Stimulated activated CD4-positive, alpha-beta T cell treated with anti-CD3 and anti-CD28 coated beads, Interleukin-12 subunit alpha, Interleukin-12 subunit beta, amount 100 ng/mL, for 4 hours (primary cell): ENCODE measurements around the gene SPNS1.
"Not testable (repeated sequence)": the region's sequence is repeated elsewhere in the genome, so short reads cannot be mapped to it uniquely, and the experiment has no call there.

Experiments
- DNase-seq: peaks from one replicate; pipeline ENCODE4 v3.0.0-alpha.2; 2020

SPNS1 gene

DNA sequence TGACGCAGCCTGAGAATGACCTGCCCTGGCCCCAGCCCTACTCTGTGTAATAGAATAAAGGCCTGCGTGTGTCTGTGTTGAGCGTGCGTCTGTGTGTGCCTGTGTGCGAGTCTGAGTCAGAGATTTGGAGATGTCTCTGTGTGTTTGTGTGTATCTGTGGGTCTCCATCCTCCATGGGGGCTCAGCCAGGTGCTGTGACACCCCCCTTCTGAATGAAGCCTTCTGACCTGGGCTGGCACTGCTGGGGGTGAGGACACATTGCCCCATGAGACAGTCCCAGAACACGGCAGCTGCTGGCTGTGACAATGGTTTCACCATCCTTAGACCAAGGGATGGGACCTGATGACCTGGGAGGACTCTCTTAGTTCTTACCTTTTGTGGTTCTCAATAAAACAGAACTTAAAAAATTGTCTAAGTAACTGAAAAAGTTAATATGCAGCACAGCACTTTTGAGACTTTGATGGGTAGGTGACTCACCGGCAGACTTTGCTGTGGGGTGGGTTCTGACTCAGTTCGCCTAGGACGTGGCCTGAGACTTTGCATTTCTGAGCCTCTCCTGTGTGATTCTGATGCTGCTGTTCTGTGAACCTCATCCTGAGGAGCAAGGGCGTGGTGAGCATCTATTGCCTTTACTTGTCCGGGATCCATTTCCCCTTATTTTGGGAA lies 15.9 kb downstream of the SPNS1 start:
- DNase-seq: peak; percentile 61

DNA sequence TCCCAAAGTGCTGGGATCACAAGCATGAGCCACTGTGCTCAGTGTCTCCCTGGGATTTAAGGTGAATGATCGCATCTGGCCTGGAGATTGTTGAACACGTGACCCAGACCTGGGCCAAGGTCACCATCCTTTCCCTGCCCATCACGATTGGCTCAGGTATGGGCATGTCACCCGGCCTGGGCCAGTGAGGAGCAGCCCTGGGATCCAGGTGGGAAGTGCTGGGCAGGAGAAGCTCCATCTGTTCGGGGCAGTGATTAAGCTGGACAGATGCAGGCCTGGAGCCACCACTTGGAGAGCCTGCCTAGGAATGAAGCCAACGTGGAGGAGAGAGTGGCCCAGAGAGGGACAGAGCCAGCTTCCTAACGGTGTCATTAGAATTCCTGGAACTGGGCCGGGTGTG lies 17.1 kb downstream of the SPNS1 start:
- DNase-seq: no peak

DNA sequence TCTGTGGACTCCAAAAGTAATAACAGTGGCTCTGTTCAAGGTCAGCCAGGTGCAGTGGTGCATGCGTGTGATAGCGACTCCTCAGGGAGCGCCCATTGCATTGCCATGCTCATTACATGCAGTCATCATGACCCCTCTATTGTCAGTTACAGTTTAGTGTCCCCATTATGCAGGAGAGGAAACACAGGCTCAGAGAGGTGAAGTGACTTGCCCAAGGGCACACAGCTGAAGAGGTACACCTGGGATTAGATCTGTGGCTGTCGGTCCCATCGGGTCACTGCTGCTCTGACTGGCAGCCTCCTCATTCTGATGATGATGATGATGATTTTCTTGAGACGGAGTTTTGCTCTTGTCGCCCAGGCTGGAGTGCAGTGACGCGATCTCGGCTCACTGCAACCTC lies 17.9 kb downstream of the SPNS1 start:
- DNase-seq: no peak

DNA sequence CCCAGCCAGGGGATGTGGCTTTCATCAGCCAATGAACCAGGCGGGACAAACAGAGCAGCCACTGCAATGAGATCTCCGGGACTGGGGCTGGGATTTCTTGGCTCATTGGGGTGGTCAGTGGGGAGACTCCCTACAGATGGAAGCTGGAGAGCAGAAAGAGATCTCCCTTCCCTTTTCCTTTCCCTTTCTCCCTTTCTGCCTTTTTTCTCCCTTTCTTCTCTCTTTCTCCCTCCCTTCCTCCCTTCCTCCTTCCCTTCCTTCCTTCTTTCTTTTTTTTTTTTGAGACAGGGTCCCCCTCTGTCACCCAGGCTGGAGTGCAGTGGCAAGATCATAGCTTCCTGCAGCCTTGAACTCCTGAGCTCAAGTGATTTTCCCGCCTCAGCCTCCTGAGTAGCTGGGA lies 24.3 kb downstream of the SPNS1 start:
- DNase-seq: no peak

DNA sequence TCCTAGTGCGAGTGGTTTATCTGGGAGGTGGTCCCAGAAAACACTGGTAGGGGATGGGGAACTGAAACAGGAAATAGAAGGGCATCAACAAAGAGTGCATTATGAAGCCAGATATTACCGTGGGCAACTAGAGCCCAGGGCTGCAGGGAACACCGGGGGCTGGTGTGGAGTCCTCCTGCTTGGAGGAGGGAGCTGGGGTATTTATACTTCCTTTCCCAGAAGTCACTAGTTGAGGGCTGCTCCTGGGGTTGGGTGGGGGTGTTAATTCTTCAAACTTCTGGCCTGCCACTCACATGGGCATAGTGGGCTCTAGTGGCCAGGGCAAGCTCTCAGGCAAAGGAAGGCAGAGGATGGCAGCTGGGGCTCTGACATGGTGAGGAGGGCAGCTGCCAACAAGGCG lies 25.0 kb downstream of the SPNS1 start:
- DNase-seq: no peak

DNA sequence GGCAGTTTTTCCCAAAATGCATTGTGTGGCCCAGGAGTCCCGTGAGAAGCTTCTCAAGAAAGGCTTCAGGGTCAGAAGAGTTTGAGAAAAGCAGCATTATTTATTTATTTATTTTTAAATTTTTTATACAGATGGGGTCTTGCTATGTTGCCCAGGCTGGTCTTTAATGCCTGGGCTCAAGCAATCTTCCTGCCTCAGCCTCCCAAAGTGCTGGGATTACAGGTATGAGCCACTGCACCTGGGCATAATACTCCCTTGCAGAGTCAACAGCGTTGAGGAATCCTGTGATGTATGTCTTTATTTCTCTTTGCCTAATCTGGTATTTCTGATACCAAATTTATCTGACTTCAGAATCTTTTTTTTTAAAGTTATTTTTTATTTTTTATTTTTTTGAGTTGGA lies 25.4 kb downstream of the SPNS1 start:
- DNase-seq: no peak

DNA sequence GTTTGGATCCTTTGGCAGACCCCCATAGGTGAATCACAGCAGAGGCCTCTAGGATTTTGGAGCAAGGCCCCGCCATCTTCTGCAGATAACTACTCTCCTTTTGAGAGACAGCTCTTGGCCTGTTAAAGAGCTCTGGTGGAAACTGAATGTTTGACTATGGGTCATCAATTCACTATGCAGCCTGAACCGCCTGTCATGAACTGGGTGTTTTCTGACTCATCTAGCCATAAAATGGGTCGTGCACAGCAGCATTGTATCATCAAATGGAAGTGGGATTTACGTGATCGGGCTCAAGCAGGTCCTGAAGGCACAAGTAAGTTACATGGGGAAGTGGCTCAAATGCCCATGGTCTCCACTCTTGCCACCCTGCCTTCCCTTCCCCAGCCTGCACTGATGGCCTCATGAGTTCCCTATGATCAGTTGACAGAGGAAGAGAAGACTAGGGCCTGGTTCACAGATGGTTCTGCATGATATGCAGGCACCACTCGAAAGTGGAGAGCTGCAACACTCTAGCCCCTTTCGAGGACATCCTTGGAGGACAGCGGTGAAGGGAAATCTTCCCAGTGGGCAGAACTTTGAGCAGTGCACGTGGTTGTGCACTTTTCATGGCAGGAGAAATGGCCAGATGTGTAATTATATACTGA lies 30.0 kb downstream of the SPNS1 start:
- DNase-seq: not testable (repeated sequence)

DNA sequence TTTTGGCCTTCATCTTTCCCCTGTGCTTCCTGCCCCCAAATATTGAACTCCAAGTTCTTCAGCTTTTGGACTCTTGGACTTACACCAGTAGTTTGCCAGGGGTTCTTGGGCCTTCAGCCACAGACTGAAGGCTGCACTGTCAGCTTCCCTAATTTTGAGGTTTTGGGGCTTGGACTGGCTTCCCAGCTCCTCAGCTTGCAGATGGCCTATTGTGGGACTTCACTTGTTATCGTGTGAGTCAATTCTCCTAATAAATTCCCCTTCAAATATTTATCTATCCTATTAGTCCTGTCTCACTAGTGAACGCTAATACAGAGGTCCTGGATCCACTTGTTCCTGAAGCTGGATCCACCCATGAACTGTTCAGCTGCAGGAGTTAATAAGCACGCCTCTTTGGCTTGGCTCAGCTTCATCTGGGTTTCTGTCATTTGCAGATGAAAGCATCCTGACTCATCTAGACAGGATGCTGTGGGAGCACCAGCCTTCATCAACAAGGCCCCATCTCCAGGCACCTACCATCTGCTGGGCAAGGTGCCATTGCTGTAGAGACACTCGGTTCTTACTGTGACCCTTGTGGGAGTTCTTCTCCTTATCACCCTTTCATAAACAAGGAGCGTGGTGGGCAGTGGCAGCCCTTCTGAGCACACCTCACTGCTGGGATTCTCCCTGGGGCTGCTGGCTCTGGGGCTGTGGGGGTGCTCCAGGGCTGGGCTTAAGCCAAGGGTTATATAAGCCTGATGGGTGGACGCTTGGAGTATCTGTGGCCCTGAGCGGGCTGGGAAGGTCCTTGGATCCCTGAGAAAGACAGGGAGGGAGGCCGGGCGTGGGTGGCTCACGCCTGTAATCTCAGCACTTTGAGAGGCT lies 33.4 kb downstream of the SPNS1 start:
- DNase-seq: peak; percentile 62

DNA sequence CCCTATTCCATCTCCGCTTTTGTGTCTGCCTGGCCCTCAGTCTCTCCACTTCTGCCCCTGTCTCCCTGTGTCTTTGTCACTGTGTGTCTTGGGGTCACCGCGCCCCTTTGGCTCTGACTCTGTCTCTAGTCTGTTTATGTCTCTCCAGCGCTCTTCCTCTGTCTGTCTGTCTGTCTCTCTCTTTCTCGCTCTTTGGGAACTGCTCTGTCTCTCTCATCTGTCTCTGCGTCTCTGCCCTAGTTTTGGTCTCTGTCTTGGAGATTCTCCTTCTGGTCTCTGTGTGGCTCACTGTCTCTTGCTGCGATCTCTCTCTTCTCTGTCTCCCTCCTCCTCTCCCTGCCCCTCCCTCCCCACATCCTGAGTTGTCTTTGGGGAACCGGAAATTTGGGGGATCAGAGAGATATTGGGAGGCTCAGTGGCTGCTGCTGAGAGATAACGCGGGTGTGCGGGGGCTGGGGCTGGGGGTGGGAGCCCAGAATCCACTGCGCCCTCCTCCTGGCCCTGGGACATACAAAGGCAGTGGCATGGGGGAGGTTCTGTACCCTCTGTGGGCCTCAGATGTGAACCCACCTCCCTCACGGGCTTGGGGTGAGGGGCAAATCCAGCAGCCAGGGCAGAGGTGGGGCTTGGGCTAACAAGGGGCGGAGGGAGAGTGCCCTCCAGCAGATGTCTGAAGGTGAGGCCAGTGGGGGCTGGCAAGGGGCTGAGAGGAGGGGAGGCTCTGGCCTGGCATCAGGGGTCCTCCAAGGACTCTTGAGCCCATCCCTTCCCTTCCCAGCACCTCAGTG lies 34.7 kb downstream of the SPNS1 start:
- peak; percentile 49 for DNase-seq

DNA sequence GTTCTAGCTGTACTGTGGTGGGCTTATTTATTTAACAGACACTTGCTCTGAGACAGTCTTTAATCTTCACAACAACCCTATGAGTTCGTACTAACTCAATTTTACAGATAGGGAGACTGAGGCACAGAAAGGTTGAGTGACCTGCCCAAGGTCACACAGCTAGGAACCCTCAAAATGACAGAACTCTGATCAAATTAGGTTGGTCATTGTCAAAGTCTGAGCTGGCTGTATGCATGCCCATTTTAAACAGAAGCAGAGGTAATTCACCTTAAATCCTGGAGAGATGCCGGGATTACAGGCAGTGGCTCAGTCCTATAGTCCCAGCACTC lies 35.2 kb downstream of the SPNS1 start:
- DNase-seq: no peak

DNA sequence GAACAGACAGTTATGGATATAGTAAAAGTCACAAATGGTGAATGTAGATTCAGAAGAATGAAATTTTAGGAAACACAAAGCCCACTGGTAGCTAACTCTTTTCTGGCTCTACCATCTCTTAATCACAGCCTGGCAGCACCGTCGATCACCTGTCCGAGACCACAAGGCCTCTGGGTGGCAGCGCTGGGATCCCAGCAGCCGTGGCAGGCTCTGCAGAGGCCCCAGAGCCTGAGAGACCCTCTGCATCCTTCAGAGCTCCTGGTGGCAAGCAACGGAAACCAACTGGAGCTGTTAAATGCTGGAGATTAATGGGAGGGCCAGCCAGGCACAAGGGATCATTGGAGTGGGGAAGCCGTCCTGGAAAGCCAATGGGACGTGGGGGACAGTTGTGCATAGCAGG lies 36.5 kb downstream of the SPNS1 start:
- no peak for DNase-seq

DNA sequence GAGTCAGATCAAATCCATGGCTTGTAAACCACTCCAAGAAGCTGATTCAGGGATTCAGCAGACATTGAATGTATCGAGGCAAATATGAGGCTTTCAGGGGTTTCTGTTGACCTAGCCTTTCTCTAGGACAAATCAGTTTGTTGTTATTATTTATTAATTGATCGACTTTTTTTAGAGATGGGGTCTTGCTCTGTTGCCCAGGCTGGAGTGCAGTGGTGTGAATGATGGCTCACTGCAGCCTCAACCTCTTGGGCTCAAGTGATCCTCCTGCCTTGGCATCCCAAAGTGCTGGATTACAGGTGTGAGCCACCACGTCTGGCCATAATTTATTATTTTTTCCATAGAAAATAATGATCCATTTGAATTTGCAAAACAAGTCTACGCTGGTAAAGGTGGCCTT lies 37.3 kb downstream of the SPNS1 start:
- no peak for DNase-seq

DNA sequence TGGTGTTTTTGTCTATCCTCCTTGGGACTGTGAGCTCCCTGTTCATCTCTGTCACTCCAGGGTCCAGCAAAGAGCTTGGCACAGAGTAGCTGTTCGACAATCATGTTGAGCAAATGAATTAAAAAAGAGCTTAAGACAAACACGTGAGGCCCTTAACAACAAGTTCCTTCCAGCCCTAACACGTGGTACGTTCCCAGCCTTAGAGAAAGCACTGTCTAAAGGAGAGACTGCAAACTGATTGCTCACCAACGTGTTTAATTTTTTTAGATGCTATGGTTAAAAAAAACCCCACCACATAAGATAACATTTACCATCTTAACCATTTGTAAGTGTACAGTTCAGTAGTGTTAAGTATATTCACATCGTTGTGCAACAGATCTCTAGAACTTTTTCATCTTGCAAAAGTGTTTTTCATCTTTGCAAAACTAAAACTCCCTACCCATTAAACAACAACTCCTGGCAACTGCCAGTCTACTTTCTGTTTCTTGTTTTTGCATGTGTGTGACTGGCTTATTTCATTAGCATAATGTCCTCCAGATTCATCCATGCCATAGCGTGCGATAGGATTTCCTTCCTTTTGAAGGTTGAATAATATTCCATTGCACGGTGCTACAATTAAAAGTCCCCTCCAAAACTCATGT lies 38.5 kb downstream of the SPNS1 start:
- no peak for DNase-seq

DNA sequence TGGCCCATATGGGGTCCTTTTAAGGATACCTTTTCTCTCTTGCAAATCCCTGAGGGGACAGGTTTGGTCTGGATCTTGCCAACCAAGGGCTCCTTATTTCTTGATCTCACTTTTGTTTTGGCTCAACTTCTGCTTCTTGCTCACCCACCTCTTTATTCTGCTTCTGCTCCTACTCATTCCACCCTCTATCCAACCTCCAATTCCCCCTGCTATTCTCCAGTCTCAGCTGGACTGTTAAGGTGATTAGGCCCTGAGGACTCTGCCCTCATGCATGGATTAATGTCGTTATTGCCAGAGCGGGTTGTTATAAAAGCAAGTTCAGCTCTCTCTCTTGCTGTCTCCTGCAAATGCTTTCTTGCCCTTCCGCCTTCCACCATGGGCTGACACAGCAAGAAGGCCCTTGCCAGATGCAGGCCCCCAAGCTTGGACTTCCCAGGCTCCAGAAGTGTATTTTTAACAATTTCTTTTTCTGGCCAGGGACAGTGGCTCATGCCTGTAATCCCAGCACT lies 40.0 kb downstream of the SPNS1 start:
- no peak for DNase-seq

DNA sequence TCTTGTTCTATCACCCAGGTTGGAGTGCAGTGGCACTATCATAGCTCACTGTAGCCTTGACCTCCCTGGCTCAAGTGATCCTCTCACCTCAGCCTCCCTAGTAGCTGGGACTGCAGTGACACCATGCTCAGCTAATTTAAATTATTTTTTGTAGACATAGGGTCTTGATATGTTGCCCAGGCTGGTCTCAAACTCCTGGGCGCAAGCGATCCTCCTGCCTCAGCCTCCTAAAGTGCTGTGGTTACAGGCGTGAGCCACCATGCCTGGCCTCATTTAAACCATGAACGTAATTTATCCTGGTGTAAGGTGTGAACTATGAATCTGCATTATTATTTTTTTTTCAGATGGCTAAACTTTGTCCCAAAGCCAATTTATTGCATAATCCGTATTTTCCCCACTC lies 47.6 kb downstream of the SPNS1 start:
- no peak for DNase-seq

DNA sequence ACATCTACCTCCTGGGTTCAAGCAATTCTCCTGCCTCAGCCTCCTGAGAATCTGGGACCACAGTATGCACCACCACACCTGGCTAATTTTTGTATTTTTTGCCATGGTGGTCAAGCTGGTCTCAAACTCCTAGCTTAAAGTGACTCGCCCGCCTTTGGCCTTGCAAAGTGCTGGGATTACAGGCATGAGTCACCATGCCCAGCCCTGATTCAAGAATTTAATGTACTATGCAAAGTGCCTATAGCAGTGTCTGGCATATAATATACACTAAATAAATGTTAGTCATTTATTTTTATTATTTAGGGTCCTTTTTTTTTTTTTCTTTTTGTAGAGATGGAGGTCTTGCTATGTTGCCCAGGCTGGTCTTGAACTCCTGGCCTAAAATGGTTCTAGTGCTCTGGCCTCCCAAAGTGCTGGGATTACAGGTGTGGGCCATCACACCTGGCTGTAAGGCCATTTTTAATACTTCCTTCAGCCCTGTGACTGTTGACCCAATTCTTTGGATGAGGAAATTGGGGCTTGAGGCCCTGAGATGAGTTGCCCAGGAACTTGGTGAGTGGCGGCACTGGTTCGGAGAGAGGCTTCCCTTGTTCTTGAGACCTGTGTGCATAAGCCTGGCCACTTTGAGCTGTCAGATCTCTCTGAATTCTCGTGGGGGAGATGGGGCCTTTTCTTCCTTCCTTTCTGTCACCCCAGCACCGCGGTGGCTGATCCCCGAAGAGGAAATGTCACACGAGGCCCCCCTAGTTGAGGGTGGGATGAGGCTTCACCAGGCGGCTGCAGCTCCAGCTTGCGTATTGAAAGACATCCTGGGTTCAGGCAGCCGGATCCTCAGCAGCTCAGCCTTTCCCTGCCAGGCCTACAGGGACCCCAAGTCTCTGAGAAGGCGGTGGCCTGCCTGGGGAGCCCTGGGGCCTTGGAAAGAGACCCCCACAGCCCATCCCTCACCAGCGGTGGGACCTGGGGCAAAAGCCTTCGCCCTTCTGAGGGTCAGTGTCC lies 49.0 kb downstream of the SPNS1 start:
- DNase-seq: no peak

DNA sequence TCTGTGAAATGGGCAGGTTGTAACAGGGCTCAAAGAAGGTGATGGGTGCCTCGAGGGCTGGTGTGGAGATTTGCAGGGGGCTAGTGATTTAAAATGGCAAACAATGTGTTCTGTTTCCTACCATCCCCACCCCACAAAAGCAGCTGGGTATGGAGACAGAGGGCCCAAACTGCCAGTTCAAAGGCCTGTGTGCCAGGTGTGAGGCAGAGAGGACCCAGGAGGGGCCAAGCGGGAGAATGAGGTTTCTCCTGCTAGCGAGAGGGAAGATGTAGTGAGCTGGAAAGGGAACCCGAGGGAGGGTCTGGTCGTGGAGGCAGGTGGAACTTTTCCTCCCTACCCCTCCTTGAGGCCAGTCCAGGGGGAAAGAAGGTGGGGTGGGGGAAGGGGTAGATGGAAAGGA lies 49.7 kb downstream of the SPNS1 start:
- no peak for DNase-seq

DNA sequence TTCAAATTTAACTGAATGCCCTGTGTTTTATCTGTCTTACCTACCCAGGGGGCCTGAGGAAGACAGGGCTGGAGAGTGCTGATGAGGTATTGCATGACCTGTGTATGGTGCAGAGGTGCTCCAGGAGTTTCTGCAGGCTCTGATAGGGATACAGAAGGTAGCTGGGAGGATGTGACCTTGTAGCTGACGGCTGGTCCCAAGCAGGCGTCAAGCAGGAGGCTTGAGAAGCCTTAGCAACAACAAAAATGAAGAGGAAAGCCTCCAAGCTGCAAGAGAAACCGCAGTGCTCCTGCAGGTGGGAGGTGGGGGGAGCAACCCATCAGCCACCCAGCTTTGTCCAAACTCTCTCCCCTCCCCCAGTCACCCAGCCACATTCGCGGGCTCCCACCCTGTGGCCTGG lies 50.6 kb downstream of the SPNS1 start:
- no peak for DNase-seq

DNA sequence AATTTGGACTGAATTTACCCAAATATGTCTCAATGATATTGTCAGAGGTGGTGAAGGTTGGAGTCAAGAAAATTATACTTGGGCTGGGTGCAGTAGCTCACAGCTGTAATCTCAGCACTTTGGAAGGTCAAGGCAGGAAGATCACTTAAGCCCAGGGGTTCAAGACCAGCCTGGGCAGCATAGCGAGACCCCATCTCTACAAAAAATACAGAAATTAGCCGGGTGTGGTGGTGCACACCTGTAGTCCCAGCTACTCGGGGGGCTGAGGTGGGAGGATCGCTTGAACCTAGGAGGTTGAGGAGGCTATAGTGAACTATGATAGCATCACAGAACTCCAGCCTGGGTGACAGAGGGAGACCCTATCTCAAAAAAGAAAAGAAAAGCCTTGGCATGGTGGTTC lies 51.2 kb downstream of the SPNS1 start:
- DNase-seq: no peak

DNA sequence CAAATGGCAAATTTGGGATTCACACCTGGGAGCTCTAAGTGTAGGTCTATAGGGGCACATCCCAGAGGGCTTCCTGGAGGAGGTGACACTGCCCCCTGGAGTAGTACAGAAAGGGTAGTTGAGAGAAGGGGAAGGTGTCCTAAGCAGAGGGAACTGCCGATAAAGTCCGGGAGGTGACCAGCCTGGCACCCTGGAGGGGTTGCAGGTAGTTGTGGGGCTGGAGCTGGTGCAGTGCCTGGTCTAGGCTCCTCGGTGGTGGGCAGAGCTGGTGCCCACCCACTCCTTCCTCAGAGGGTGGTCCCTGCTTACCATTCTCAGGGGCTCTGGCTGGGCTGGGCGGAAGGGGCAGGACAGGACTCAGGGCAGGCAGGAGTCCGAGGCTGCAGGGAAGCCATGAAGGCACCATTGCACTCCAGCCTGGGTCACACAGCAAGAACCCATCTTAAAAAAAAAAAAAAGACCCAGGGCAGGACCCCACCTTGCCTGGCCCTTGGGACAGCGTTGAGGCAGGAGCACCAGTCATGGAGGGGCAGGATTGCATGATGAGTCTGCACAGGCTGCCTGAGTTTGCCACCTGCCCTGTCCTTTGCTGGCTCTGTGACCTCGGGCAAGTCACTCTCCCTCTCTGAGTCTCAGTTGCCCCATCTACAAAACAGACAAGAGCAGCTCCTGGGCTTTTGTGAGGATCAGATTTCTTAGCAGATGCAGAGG lies 54.0 kb downstream of the SPNS1 start:
- no peak for DNase-seq
